TTC549 (cell line): ENCODE measurements around the gene SLC35F3.

Experiments used
- FAIRE-seq: peaks from 2 replicates; lab custom pipeline; 2012; peaks lifted over from hg19 to GRCh38; lab: Jason Lieb, UNC

Gene SLC35F3

GRCh38 chr1:233912447-233912846, 8.0 kb downstream of the SLC35F3 start:
- no peak for FAIRE-seq

- no peak for FAIRE-seq
These were observed 8.4 kb downstream of the SLC35F3 start for GRCh38 chr1:233912909-233913308.

- FAIRE-seq, result no peak
These were observed 12.2 kb downstream of the SLC35F3 start for GRCh38 chr1:233916706-233917105.

GRCh38 chr1:233919786-233920185, 15.3 kb downstream of the SLC35F3 start:
- FAIRE-seq, result no peak

GRCh38 chr1:233928123-233928522, 23.6 kb downstream of the SLC35F3 start:
- no peak for FAIRE-seq

GRCh38 chr1:233933339-233933738, 28.9 kb downstream of the SLC35F3 start:
- FAIRE-seq, result no peak

GRCh38 chr1:233935297-233935868, 30.9 kb downstream of the SLC35F3 start:
- FAIRE-seq, result no peak

- no peak for FAIRE-seq
These were observed 31.9 kb downstream of the SLC35F3 start for GRCh38 chr1:233936422-233936821.

GRCh38 chr1:233936842-233937241, 32.4 kb downstream of the SLC35F3 start:
- no peak for FAIRE-seq

GRCh38 chr1:233938476-233938875, 34.0 kb downstream of the SLC35F3 start:
- FAIRE-seq, result no peak

- FAIRE-seq, result no peak
These were observed 35.0 kb downstream of the SLC35F3 start for GRCh38 chr1:233939451-233939850.

GRCh38 chr1:233940908-233941307, 36.4 kb downstream of the SLC35F3 start:
- FAIRE-seq, result no peak

GRCh38 chr1:233944601-233945000, 40.1 kb downstream of the SLC35F3 start:
- no peak for FAIRE-seq

- no peak for FAIRE-seq
These were observed 41.1 kb downstream of the SLC35F3 start for GRCh38 chr1:233945573-233945972.

- no peak for FAIRE-seq
These were observed 41.5 kb downstream of the SLC35F3 start for GRCh38 chr1:233945979-233946378.

GRCh38 chr1:233946724-233947123, 42.2 kb downstream of the SLC35F3 start:
- FAIRE-seq, result no peak

GRCh38 chr1:233951804-233952203, 47.3 kb downstream of the SLC35F3 start:
- FAIRE-seq, result no peak

GRCh38 chr1:233957691-233958090, 53.2 kb downstream of the SLC35F3 start:
- no peak for FAIRE-seq

- no peak for FAIRE-seq
These were observed 54.6 kb downstream of the SLC35F3 start for GRCh38 chr1:233959102-233959501.

- FAIRE-seq, result no peak
These were observed 55.5 kb downstream of the SLC35F3 start for GRCh38 chr1:233959971-233960370.

GRCh38 chr1:233960386-233960785, 55.9 kb downstream of the SLC35F3 start:
- FAIRE-seq, result no peak

GRCh38 chr1:233962878-233963277, 58.4 kb downstream of the SLC35F3 start:
- no peak for FAIRE-seq

- FAIRE-seq, result no peak
These were observed 61.4 kb downstream of the SLC35F3 start for GRCh38 chr1:233965856-233966255.

- FAIRE-seq, result no peak
These were observed 67.3 kb downstream of the SLC35F3 start for GRCh38 chr1:233971753-233972152.

- FAIRE-seq, result no peak
These were observed 68.1 kb downstream of the SLC35F3 start for GRCh38 chr1:233972563-233972950.
